BLaER1 (cell line): ENCODE data around the gene ARHGEF38.
A peak's percentile ranks its signal among the peaks of the same experiment; 100 is the strongest.
"Not testable (repeated sequence)": the region's sequence is repeated elsewhere in the genome, so short reads cannot be mapped to it uniquely, and the experiment has no call there.

ENCODE experiments used
- H3K27ac ChIP-seq: shearing (Covaris generic); formaldehyde crosslinking; 2 replicates; pipeline ENCODE4 v1.8.1; 2022
- H3K27me3 ChIP-seq: shearing (Covaris generic); formaldehyde crosslinking; 2 replicates; pipeline ENCODE4 v1.8.1; 2022
- H3K36me3 ChIP-seq: shearing (Covaris generic); formaldehyde crosslinking; 2 replicates; pipeline ENCODE4 v1.8.1; 2022
- H3K4me1 ChIP-seq: shearing (Covaris generic); formaldehyde crosslinking; 2 replicates; pipeline ENCODE4 v1.8.1; 2022
- H3K4me2 ChIP-seq: shearing (Covaris generic); formaldehyde crosslinking; 2 replicates; pipeline ENCODE4 v1.8.1; 2022
- H3K4me3 ChIP-seq: shearing (Covaris generic); formaldehyde crosslinking; 2 replicates; pipeline ENCODE4 v1.8.1; 2022
- H3K9ac ChIP-seq: shearing (Covaris generic); formaldehyde crosslinking; 2 replicates; pipeline ENCODE4 v1.8.1; 2022
- H3K9me3 ChIP-seq: shearing (Covaris generic); formaldehyde crosslinking; 2 replicates; pipeline ENCODE4 v1.8.1; 2022
- H4K20me1 ChIP-seq: shearing (Covaris generic); formaldehyde crosslinking; 2 replicates; pipeline ENCODE4 v1.8.1; 2022
- Cebpa-rat ChIP-seq: shearing (Covaris generic); IDR thresholded peaks from 2 replicates; pipeline ENCODE4 v1.8.1; 2022

ARHGEF38 gene

GRCh38 chr4:105605493-105605892 is 53.1 kb downstream of the ARHGEF38 start:
- Histone ChIP-seq H3K4me1 (no peaks in the 10 kb centered on the region), H3K27ac (no peak overlapping the region), H3K9me3 (no peaks in the 10 kb centered on the region), H3K36me3 (no peaks in the 10 kb centered on the region), H3K9ac (no peak overlapping the region), H3K27me3 (no peaks in the 10 kb centered on the region), H3K4me3 (no peak overlapping the region), H3K4me2 (no peak overlapping the region), H4K20me1 (no peaks in the 10 kb centered on the region)
- no peak for TF ChIP-seq Cebpa-rat

GRCh38 chr4:105607876-105608275 is 55.5 kb downstream of the ARHGEF38 start:
- Histone ChIP-seq H3K4me2 (no peak overlapping the region), H3K9ac (no peak overlapping the region), H3K4me1 (no peaks in the 10 kb centered on the region), H3K27me3 (no peaks in the 10 kb centered on the region), H3K4me3 (no peak overlapping the region), H3K36me3 (no peaks in the 10 kb centered on the region), H4K20me1 (no peaks in the 10 kb centered on the region), H3K27ac (no peak overlapping the region), H3K9me3 (no peaks in the 10 kb centered on the region)
- no peak for TF ChIP-seq Cebpa-rat

GRCh38 chr4:105609819-105610218 is 57.4 kb downstream of the ARHGEF38 start:
- not testable (repeated sequence) for H3K27me3 ChIP-seq, H3K27ac ChIP-seq, H3K4me3 ChIP-seq

GRCh38 chr4:105613306-105613705 is 60.9 kb downstream of the ARHGEF38 start:
- Histone ChIP-seq H3K4me3 (no peak overlapping the region), H4K20me1 (no peaks in the 10 kb centered on the region), H3K9ac (no peak overlapping the region), H3K27me3 (no peaks in the 10 kb centered on the region), H3K27ac (no peak overlapping the region), H3K4me2 (no peak overlapping the region), H3K4me1 (no peaks in the 10 kb centered on the region), H3K36me3 (no peaks in the 10 kb centered on the region), H3K9me3 (no peaks in the 10 kb centered on the region)
- TF ChIP-seq Cebpa-rat = no peak

More at GRCh38 chr4:105609819-105610218, 57.4 kb downstream of the ARHGEF38 start:
- not testable (repeated sequence) for H3K9ac ChIP-seq, H3K4me2 ChIP-seq, H4K20me1 ChIP-seq, H3K9me3 ChIP-seq, H3K4me1 ChIP-seq, H3K36me3 ChIP-seq

- Histone ChIP-seq H3K27me3 (no peaks in the 10 kb centered on the region), H4K20me1 (no peaks in the 10 kb centered on the region), H3K4me3 (no peak overlapping the region), H3K9me3 (no peaks in the 10 kb centered on the region), H3K4me2 (no peak overlapping the region), H3K36me3 (no peaks in the 10 kb centered on the region), H3K4me1 (peaks cover under 1% of the 10 kb centered on the region; the same call in 1 of the 2 replicates), H3K27ac (no peak overlapping the region), H3K9ac (no peak overlapping the region)
- no peak for TF ChIP-seq Cebpa-rat
These were observed 66.9 kb downstream of the ARHGEF38 start for GRCh38 chr4:105619188-105619931.

GRCh38 chr4:105620640-105621323 is 68.4 kb downstream of the ARHGEF38 start:
- Histone ChIP-seq H3K4me1 (peaks cover 6% of the 10 kb centered on the region; the same call in 1 of the 2 replicates), H4K20me1 (no peaks in the 10 kb centered on the region), H3K9ac (no peak overlapping the region), H3K9me3 (no peaks in the 10 kb centered on the region), H3K27ac (no peak overlapping the region), H3K4me2 (no peak overlapping the region), H3K27me3 (no peaks in the 10 kb centered on the region), H3K36me3 (no peaks in the 10 kb centered on the region), H3K4me3 (no peak overlapping the region)
- no peak for TF ChIP-seq Cebpa-rat

- peaks cover 6% of the 10 kb centered on the region; the same call in 1 of the 2 replicates for H3K4me1 ChIP-seq
- no peak overlapping the region for H3K4me2 ChIP-seq
- no peak overlapping the region for H3K4me3 ChIP-seq
- no peaks in the 10 kb centered on the region for H3K36me3 ChIP-seq
- no peak overlapping the region for H3K27ac ChIP-seq
- H3K27me3 ChIP-seq = no peaks in the 10 kb centered on the region
- H3K9me3 ChIP-seq = no peaks in the 10 kb centered on the region
- no peak overlapping the region for H3K9ac ChIP-seq
- no peak for TF ChIP-seq Cebpa-rat
- no peaks in the 10 kb centered on the region for H4K20me1 ChIP-seq
These were observed 69.8 kb downstream of the ARHGEF38 start for GRCh38 chr4:105622269-105622668.

GRCh38 chr4:105623099-105623498 is 70.7 kb downstream of the ARHGEF38 start:
- Histone ChIP-seq H3K9ac (no peak overlapping the region), H3K27me3 (no peaks in the 10 kb centered on the region), H3K4me2 (no peak overlapping the region), H3K27ac (no peak overlapping the region), H3K4me3 (no peak overlapping the region), H3K9me3 (no peaks in the 10 kb centered on the region), H4K20me1 (no peaks in the 10 kb centered on the region), H3K4me1 (peaks cover 6% of the 10 kb centered on the region; the same call in 1 of the 2 replicates), H3K36me3 (no peaks in the 10 kb centered on the region)
- no peak for TF ChIP-seq Cebpa-rat

- Histone ChIP-seq H3K36me3 (no peaks in the 10 kb centered on the region), H3K9ac (no peak overlapping the region), H3K4me2 (0 out of 2 replicates have a peak overlapping the region, but pooled peaks have one; percentile 7), H3K4me3 (no peak overlapping the region), H3K27ac (no peak overlapping the region), H3K4me1 (peaks cover 6% of the 10 kb centered on the region; the same call in 1 of the 2 replicates), H3K9me3 (no peaks in the 10 kb centered on the region), H4K20me1 (no peaks in the 10 kb centered on the region), H3K27me3 (no peaks in the 10 kb centered on the region)
- no peak for TF ChIP-seq Cebpa-rat
These were observed 72.1 kb downstream of the ARHGEF38 start for GRCh38 chr4:105624530-105624929.

- Histone ChIP-seq H3K27me3 (no peaks in the 10 kb centered on the region), H3K9ac (no peak overlapping the region), H3K4me2 (no peak overlapping the region)
These were observed 72.8 kb downstream of the ARHGEF38 start for GRCh38 chr4:105625214-105625613.

More at GRCh38 chr4:105625214-105625613, 72.8 kb downstream of the ARHGEF38 start:
- no peak overlapping the region for H3K4me3 ChIP-seq
- H4K20me1 ChIP-seq = no peaks in the 10 kb centered on the region
- no peak overlapping the region for H3K27ac ChIP-seq
- H3K36me3 ChIP-seq = no peaks in the 10 kb centered on the region
- TF ChIP-seq Cebpa-rat = no peak
- peaks cover 6% of the 10 kb centered on the region; the same call in 1 of the 2 replicates for H3K4me1 ChIP-seq
- no peaks in the 10 kb centered on the region for H3K9me3 ChIP-seq
